Measurements from ENCODE around the gene ARHGAP22.
"Not testable (repeated sequence)": the region's sequence is repeated elsewhere in the genome, so short reads cannot be mapped to it uniquely, and the experiment has no call there.

Gene ARHGAP22

GRCh38 chr10:48445932-48446331 lies 158.9 kb downstream of the ARHGAP22 start:
- DNase-seq = no peak

DNA sequence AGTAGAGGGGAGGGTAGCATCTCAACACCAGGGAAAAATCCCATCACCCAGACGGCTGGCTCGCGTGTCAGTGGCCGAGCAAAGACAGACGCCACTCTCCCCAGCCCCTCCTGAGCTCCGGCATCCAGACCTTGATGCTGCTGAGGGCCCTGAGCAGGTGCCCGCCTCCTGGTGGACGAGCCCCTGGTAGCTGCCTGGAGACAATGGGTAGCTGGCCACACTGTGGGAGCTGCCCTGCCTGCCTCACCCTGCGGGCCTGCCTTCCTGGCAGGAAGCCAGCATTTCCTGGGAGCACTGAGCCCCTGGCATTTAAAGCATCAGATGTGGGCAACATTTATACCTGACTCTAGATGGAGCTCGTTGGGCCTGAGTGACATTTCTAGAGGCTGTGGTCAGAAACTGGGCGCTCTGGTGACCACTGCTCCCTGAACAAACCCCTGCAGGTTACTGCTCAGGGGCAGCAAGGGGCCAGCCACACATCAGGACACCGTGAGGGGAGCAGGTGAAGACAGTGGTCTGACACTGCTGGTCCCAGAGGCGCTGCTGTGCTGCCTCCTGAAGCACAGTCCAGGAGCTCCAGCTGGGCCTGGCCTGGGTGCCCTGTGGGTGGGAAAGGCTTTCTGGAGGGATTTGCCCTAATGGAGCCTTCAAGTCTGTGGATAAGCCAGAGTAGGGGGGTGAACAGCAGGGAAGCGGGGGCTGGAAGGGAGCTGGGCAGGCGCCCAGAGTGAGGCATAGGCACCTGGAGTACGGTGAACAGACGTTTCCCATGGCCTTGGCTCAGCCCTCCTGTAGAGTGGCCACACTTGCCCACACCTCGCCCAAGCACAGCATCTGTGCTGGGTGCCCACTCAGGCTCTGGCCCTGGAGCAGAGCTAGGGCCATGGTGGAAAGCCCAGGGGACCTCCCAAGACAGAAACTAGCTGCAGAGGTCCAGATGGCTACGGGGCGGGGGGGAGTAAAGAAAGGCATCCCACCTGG lies 159.7 kb downstream of the ARHGAP22 start:
- DNase-seq = no peak

GRCh38 chr10:48444266-48444665 lies 160.6 kb downstream of the ARHGAP22 start:
- DNase-seq = peak; percentile 35 to 51

DNA sequence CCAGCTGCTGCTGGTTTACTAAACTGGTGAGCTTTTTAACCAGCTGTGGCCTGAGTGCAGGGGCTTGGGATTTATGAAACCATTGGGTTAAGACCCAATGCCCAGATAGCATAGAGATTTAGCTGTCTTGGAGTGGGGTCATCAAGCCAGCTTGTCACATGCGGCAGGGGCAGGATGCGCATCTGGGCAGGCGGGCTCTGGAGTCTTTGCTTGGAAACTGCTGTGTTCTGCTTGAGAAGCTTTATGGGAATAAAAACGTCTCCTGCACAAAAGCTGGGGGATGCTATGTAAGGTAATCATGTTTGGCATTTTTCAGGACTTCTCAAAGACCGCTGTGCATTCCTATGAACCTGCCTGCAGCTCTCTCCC lies 162.1 kb downstream of the ARHGAP22 start:
- DNase-seq = no peak

DNA sequence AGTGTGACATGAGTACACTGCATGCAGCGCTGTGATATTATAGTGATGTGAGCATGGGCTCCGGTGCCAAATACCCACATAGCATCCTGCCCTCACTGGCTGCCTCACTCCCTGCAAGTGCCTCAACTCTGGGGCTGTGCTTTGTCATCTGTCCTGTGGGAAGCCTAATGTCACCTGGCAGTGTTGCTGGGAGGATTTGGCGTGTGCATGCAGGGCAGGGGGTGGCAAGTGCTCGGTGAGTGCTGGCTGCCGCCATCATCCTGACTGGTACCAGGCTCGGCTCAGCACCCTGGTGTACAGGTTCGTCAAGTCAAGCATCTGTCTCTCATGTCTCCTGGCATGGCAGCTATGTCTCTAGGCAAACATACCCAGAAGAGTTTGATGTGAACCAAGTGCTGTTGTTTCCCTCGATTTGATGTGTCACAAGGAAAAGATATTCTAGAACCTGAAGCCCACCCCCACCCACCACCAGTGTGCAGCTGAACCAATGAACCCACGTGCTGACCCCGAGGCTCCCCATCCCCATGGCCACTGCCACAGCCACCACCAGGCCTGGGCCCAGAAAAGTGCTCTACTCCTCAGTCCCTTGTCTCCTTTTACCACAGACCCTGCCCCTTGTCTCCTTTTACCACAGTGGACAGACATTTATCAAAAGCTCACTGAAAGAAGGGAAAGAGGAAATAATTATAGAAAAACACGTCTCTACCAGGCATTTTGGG lies 162.6 kb downstream of the ARHGAP22 start:
- DNase-seq = no peak

- no peak for DNase-seq
Observed at GRCh38 chr10:48440771-48441170, 164.1 kb downstream of the ARHGAP22 start.

- DNase-seq = no peak
Observed at GRCh38 chr10:48439581-48440041, 165.3 kb downstream of the ARHGAP22 start.

DNA sequence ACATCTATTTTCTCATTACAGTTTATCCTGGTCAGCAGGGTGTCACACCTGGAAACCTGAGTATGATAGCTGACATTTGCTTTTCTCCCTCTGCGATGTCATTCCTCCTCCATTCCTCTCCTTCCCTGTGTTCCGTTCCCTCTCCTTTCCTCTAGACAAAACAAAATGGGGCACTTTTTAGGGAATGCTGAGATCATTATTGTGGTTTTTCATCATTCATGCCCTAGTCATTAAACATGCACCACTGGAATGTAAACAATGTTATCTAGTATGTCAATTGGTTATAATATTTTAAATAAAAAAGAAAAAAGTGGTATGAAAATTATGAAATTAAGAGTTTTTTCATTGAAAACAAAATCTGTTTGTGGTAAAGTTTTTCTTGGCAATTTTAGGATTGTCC lies 165.8 kb downstream of the ARHGAP22 start:
- no peak for DNase-seq

DNA sequence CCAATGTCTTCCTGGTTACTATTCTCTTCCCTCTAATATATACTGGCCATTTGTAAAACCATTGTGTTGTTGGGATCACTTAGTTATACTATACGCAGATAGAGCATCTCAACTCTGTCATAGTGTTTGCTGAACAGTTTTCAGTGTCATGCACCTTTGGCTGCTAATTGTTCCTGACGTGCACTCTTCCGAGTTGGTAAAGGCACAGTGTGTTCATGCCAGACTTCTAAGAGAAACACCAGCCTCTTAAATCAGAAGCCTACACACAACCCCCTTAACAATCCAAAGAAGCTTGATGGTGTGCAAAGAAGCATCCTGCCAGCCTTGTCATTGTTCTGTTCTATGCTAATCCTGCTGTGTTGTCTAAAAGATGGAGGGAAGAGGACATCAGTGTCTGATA lies 167.3 kb downstream of the ARHGAP22 start:
- DNase-seq = no peak

DNA sequence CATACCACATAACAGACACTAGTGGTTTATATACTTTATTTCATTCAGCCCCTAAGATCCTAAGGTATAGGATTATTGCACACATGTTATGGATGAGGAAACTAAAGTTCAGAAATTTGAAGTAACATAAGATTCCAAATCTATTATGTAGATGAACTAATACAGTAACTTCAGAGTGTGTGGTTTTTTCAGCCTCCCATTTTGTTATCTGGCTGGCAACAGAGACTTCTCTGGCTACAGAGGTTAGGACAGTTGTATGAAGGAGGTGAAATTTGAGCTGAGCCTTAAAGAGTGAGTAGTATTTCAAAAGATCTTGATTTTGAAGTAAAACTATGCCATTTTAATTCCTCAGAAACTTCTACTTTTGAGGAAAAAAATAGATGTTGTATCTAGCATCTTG lies 173.0 kb downstream of the ARHGAP22 start:
- no peak for DNase-seq

DNA sequence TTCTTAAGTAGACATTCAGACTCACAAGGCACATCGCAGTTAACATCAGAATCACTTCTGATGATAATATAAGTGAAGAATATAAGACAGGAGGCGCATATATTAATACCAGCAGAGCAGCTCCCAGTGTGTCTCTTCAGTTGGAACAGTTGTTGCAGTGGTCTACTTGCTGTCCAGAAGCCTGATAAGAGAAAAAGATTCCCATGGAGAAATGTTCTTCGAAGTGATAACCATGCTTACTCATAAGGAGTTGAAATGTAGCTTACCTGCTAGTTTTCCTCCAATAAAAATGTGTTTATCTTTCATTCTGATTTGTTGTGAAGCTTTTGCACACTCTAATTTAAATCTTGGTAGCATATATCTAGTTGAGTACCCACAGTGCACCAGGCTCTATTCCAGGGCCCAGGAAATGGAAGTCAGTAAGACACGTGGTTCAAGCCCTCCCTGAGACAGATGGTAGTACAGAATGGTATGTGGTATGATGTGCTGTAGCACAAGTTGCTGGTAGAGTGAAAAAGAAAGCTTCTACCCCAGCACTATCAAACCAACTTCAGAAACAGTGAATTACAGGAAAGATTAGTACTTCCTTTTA lies 174.4 kb downstream of the ARHGAP22 start:
- no peak for DNase-seq

GRCh38 chr10:48429309-48429708 lies 175.6 kb downstream of the ARHGAP22 start:
- no peak for DNase-seq

GRCh38 chr10:48428896-48429295 lies 176.0 kb downstream of the ARHGAP22 start:
- no peak for DNase-seq

GRCh38 chr10:48423884-48424283 lies 181.0 kb downstream of the ARHGAP22 start:
- no peak for DNase-seq

GRCh38 chr10:48421862-48422261 lies 183.0 kb downstream of the ARHGAP22 start:
- DNase-seq = not testable (repeated sequence)

DNA sequence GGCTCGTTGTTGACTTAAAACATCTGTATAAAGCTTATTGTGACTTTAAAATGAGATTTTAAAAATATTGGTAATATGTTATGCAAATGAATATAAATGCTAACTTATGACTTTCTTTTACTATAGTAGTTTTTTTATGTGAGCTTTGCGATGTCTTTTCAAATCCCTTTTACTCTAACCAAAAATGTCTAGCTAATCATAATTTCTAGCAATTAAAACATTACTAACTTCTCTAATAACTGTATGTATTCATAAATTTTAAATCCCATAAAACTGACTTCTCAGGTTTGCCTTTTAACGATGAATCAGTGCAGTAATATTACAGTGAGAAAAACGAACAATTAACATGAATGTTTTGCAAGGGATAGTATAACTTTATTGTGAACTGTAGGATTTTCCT lies 185.2 kb downstream of the ARHGAP22 start:
- DNase-seq = no peak

DNA sequence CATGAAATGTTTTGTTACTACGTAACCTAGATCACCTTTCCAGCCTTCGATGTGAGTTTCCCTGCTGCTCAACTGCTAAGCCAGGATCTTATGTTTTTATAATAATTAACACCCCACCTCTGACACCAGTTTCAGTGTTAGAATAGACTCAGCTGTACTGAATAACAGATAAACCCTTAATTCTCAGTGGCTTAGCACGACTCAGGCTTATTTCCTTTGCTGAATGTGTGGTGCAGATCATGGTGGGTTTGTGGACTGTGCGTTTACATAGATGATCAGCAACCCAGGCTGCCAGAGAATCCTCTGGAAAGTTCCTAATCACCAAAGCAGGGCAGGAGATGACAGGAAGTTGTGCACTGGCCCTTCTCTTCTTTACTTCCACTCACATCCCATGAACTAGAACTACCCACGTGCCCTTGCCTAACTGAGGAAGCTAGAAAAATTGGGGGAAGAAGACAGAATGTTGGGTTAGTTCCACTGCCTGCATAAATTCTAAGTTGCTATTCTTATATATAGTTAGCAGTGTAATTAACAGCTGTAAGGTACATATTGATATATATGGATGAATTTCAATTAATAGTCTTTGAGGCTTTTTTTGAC lies 186.6 kb downstream of the ARHGAP22 start:
- peak in 1 of 2 experiments; percentile 8 for DNase-seq

DNA sequence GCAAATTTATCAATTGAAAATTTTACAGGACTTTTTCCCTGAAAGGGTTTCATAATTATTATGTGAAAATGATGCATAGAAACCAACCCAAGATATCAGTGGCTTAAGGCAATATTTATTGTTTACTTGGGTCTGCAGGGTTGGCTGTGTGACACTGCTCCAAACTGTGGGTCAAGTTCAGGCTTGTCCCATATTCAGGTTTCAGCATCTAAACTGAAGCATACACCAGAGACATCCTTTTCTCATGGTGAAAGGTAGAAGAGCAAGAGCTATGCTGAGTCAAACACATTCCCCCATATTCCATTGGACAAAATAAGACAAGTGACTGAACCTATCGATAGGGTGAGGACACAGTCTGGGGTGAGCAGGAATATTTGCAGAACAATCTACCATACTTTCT lies 187.5 kb downstream of the ARHGAP22 start:
- DNase-seq = no peak

GRCh38 chr10:48416584-48417232 lies 188.2 kb downstream of the ARHGAP22 start:
- no peak for DNase-seq

DNA sequence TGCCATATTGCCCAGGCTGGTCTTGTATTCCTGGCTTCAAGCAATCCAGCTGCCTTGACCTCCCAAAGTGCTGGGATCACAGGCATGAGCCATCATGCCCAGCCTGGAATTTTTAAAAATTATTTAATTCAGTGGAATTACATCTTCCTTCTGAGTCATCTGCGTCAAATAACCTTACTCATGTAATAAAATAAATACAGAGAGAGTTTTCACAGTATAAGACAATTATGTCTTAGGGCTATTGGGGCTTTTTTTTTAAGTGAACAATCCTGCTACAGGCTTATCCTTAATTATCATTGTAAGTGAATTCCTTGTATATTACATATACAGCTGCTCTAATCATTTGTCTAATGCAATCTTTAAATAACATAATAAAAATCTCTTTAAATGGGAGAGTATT lies 190.1 kb downstream of the ARHGAP22 start:
- no peak for DNase-seq

DNA sequence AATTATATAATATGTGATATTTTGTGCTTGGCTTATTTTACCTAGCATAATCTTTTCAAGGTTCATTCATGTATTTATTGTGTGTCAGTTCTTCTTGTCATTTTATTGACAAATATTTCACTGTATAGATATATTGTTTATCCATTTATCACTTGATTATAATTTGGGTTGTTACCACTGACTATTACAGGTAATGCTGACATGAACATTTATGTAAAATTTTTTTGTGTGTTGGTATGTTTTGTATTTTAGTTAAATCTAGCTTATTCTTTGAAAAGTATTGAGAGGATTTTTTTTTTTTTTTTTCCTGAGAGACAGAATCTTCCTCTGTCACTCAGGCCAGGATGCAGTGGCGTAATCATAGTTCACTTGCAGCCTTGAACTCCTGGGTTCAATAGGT lies 190.7 kb downstream of the ARHGAP22 start:
- DNase-seq = no peak

DNA sequence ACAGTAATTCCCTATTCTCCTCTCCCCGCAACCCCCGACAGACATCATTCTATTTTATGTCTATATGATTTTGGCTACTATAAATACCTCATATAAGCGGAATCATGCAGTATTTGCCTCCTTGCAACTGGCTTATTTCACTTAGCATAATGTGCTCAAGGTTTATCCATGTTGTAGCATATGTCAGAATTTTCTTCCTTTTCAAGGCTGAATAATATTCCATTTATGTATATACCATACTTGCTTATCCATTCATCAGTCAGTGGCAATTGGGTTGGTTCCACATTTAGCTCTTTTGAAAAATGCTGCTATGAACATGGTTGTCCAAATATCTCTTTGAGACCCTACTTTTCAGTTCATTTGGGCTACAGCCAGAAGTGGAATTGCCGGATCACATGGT lies 191.9 kb downstream of the ARHGAP22 start:
- no peak for DNase-seq

- no peak for DNase-seq
Observed at GRCh38 chr10:48412081-48412480, 192.8 kb downstream of the ARHGAP22 start.

Data from AML-193 (cell line).